ENCODE data around the gene ZFP62.
"Not testable (repeated sequence)": the region's sequence is repeated elsewhere in the genome, so short reads cannot be mapped to it uniquely, and the experiment has no call there.

ZFP62 gene

GRCh38 chr5:180828756-180829531 is 32.1 kb downstream of the ZFP62 start:
- DNase-seq, result peak; percentile 15

GRCh38 chr5:180827374-180827773 is 33.7 kb downstream of the ZFP62 start:
- not testable (repeated sequence) for DNase-seq

GRCh38 chr5:180825768-180826525 is 35.1 kb downstream of the ZFP62 start:
- DNase-seq, result no peak

GRCh38 chr5:180824630-180825476 is 36.2 kb downstream of the ZFP62 start:
- DNase-seq, result no peak

GRCh38 chr5:180823940-180824629 is 37.0 kb downstream of the ZFP62 start:
- DNase-seq, result no peak

- no peak for DNase-seq
These were observed 37.7 kb downstream of the ZFP62 start for GRCh38 chr5:180823346-180823745.

GRCh38 chr5:180821538-180821937 is 39.5 kb downstream of the ZFP62 start:
- DNase-seq, result no peak

- no peak for DNase-seq
These were observed 40.2 kb downstream of the ZFP62 start for GRCh38 chr5:180820788-180821321.

GRCh38 chr5:180818677-180819341 is 42.3 kb downstream of the ZFP62 start:
- DNase-seq, result no peak

GRCh38 chr5:180817893-180818674 is 43.0 kb downstream of the ZFP62 start:
- DNase-seq, result no peak

GRCh38 chr5:180816608-180817534 is 44.2 kb downstream of the ZFP62 start:
- DNase-seq, result peak; percentile 13

- no peak for DNase-seq
These were observed 45.7 kb downstream of the ZFP62 start for GRCh38 chr5:180815293-180815917.

GRCh38 chr5:180813420-180813819 is 47.7 kb downstream of the ZFP62 start:
- DNase-seq, result no peak

GRCh38 chr5:180811623-180812124 is 49.4 kb downstream of the ZFP62 start:
- no peak for DNase-seq

- DNase-seq, result peak; percentile 31
These were observed 50.0 kb downstream of the ZFP62 start for GRCh38 chr5:180810959-180811622.

- peak; percentile 78 for DNase-seq
These were observed 50.7 kb downstream of the ZFP62 start for GRCh38 chr5:180810210-180810958.

- DNase-seq, result peak; percentile 74
These were observed 51.5 kb downstream of the ZFP62 start for GRCh38 chr5:180809403-180810209.

Measured in GF-D8 (cell line).